Gastroesophageal sphincter (tissue), 4 donors: ENCODE results near the gene INPP4B. TPM values are rescaled to one million over a fixed set of nuclear protein-coding genes. Genes with fewer than 3 reads are reported as not detected.

Experiments
- ATAC-seq: fragments of 150-250 bp; one replicate; pipeline ENCODE4 v1.9.1; 2016; ENCODE audit warnings: mild to moderate bottlenecking, moderate library complexity
- H3K27ac ChIP-seq, 4 donors: fragments of 200-600 bp; sonication (generic) in 3 of 4; 1 replicate in 3 of 4; 2 replicates in 1 of 4; pipeline ENCODE4 v1.5.1; 2016 to 2019
- H3K27me3 ChIP-seq: fragments of 200-600 bp; sonication (generic); one replicate; pipeline ENCODE4 v1.5.1; 2019
- H3K36me3 ChIP-seq, 2 donors: fragments of 200-600 bp; sonication (generic); one replicate each; pipeline ENCODE4 v1.5.1; 2019; ENCODE audit warnings: control low read depth in 1 of 2
- H3K4me1 ChIP-seq, 3 donors: fragments of 200-600 bp; sonication (generic); 1 replicate in 2 of 3; 2 replicates in 1 of 3; pipeline ENCODE4 v1.5.1; 2016 to 2019; ENCODE audit warnings: control low read depth in 2 of 3
- H3K4me3 ChIP-seq, 2 donors: fragments of 200-600 bp; sonication (generic); one replicate each; pipeline ENCODE4 v1.5.1; 2019; ENCODE audit warnings: mild to moderate bottlenecking in 1 of 2, moderate library complexity in 1 of 2
- H3K9me3 ChIP-seq, 3 donors: fragments of 200-600 bp; sonication (generic); one replicate each; pipeline ENCODE4 v1.5.1; 2017 to 2019; ENCODE audit warnings: control low read depth in 2 of 3
- CTCF ChIP-seq, 4 experiments: fragments of 200-600 bp in 2 of 4; fragments of 450-650 bp in 2 of 4; sonication (generic) in 1 of 4; IDR thresholded peaks; one replicate each; pipeline ENCODE4 v1.5.1; 2017 to 2019; ENCODE audit warnings: antibody characterized with exemption in 4 of 4, mild to moderate bottlenecking in 2 of 4, moderate library complexity in 2 of 4
- EP300 ChIP-seq: sonication (generic); formaldehyde crosslinking; IDR thresholded peaks from one replicate; pipeline ENCODE4 v1.6.1; 2017; ENCODE audit warnings: antibody characterized with exemption, mild to moderate bottlenecking
- POLR2A ChIP-seq, 2 donors: fragments of 450-650 bp; IDR thresholded peaks; one replicate each; pipeline ENCODE4 v1.6.1; 2017; ENCODE audit warnings: antibody characterized with exemption in 2 of 2, mild to moderate bottlenecking in 2 of 2, moderate library complexity in 1 of 2
- POLR2AphosphoS5 ChIP-seq: sonication (generic); formaldehyde crosslinking; IDR thresholded peaks from one replicate; pipeline ENCODE4 v1.6.1; 2017; ENCODE audit warnings: antibody characterized with exemption
- WGBS, 2 donors: methylation state at CpG; one replicate each; pipeline ENCODE4 v1.1.5; 2018; ENCODE audit warnings: low coverage in 1 of 2; 5-methylcytosine and 5-hydroxymethylcytosine counted together
- total RNA-seq, 4 donors: library from RNA; depleted of rRNA; stranded (reverse); fragments of >200 nt; gene quantifications; one replicate each; pipeline ENCODE4 v1.1.0, GENCODE V29; 2016

The INPP4B gene
- total RNA-seq, 4 donors from 2014 or later = 17.6 to 63.8 (median 31.3) TPM

GRCh38 chr4:142354794-142355420 is 491.2 kb downstream of the INPP4B start:
- TF ChIP-seq CTCF (IDR thresholded peaks at IDR 0.05) (no peak), EP300 (no peak)
- 47 to 61% methylated on average over 5 to 8 of the region's 8 CpGs for WGBS, 2 donors
- peak overlapping the region in 1 of 4 donors; percentile 48 for H3K27ac ChIP-seq
- H3K36me3 ChIP-seq = no peaks in the 10 kb centered on the region
- no peak overlapping the region for H3K4me3 ChIP-seq
- peak; percentile 16 for ATAC-seq
- H3K9me3 ChIP-seq = no peaks in the 10 kb centered on the region
- H3K27me3 ChIP-seq = no peaks in the 10 kb centered on the region
- H3K4me1 ChIP-seq = peaks cover 0 to 54% (median 9%) of the 10 kb centered on the region in 3 donors

GRCh38 chr4:142354041-142354440 is 492.1 kb downstream of the INPP4B start:
- WGBS, 2 donors = 64 to 80% methylated on average over 2 to 3 of the region's 3 CpGs
- H3K27ac ChIP-seq = peak overlapping the region in 1 of 4 donors; percentile 48
- TF ChIP-seq EP300 (no peak), CTCF (IDR thresholded peaks at IDR 0.05) (no peak), POLR2AphosphoS5 (no peak), POLR2A (IDR thresholded peaks at IDR 0.05) (no peak)
- peaks cover 0 to 54% (median 9%) of the 10 kb centered on the region in 3 donors for H3K4me1 ChIP-seq
- H3K9me3 ChIP-seq = no peaks in the 10 kb centered on the region
- H3K4me3 ChIP-seq = no peak overlapping the region
- ATAC-seq = no peak
- H3K27me3 ChIP-seq = no peaks in the 10 kb centered on the region
- H3K36me3 ChIP-seq = no peaks in the 10 kb centered on the region

DNA sequence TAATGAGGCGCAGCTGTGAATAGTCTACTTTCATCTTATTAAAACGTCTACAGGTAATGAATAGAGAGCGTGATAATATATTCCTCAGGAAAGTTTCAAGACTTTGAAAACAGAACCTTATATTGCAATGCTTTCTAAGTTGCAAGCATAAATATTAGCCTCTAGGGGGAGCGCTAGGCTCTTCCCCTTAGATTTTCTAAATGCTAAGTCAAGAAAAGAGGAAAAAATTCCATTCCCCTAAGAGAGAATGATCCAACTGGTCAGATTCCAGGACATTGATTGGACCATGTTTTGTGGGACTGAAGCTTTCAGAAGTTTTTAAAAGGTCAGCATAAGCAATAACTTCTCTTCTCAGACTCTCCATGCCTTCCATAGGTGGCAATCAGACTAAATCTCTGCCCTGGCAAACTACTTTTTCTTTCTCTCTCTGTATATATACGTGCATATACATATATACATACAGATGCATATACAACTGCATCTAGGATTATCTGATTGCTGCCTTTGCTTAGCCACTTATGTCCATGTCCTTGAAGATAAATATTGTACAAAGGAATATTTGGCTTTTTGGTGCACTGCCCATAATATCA is 492.9 kb downstream of the INPP4B start:
- WGBS, 2 donors = 19 to 20% methylated on average over 5 of the region's 5 CpGs
- TF ChIP-seq CTCF (IDR thresholded peaks at IDR 0.05) = peak; percentile 77 to 89 (median 87)
- TF ChIP-seq EP300 = no peak
- TF ChIP-seq POLR2A (IDR thresholded peaks at IDR 0.05) = no peak
- no peak for TF ChIP-seq POLR2AphosphoS5
- H3K9me3 ChIP-seq = no peaks in the 10 kb centered on the region
- no peaks in the 10 kb centered on the region for H3K27me3 ChIP-seq
- H3K4me1 ChIP-seq = peaks cover 0 to 54% (median 9%) of the 10 kb centered on the region in 3 donors
- peak; percentile 32 for ATAC-seq
- H3K4me3 ChIP-seq = no peak overlapping the region
- peak overlapping the region in 3 of 4 donors; percentile 2 to 59 (median 48) for H3K27ac ChIP-seq
- H3K36me3 ChIP-seq = no peaks in the 10 kb centered on the region

GRCh38 chr4:142352712-142353111 is 493.4 kb downstream of the INPP4B start:
- TF ChIP-seq POLR2AphosphoS5 (no peak), EP300 (no peak), POLR2A (IDR thresholded peaks at IDR 0.05) (no peak), CTCF (IDR thresholded peaks at IDR 0.05) (no peak)
- H3K27me3 ChIP-seq = no peaks in the 10 kb centered on the region
- H3K36me3 ChIP-seq = no peaks in the 10 kb centered on the region
- H3K27ac ChIP-seq = peak overlapping the region in 3 of 4 donors; percentile 2 to 59 (median 48)
- no peaks in the 10 kb centered on the region for H3K9me3 ChIP-seq
- peaks cover 0 to 54% (median 9%) of the 10 kb centered on the region in 3 donors for H3K4me1 ChIP-seq
- no peak overlapping the region for H3K4me3 ChIP-seq
- WGBS, 2 donors = 57 to 60% methylated on average over 3 to 4 of the region's 4 CpGs
- ATAC-seq = no peak

DNA sequence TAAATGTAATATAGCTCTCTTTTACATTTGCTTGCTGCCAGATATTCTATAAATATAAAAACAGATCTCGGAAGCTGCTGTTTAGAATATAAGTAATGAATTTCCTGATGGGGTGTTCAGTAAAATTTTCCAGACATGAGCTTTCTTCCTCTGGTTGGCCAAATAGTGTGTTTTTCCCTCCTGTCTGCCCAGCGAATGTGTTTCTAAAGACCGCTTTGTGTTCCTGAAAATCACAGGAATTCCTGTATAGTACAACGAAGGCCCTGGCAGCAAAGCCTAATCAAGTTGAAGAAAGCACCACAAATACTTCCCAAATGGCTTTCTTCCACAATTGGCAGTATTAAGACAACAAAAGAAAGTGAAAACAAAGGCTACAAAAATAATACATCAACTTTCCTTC is 494.1 kb downstream of the INPP4B start:
- no peaks in the 10 kb centered on the region for H3K36me3 ChIP-seq
- peak overlapping the region; percentile 1 to 10 for H3K4me3 ChIP-seq
- H3K4me1 ChIP-seq = peaks cover 0 to 54% (median 9%) of the 10 kb centered on the region in 3 donors
- no peaks in the 10 kb centered on the region for H3K9me3 ChIP-seq
- no peaks in the 10 kb centered on the region for H3K27me3 ChIP-seq
- no peak for ATAC-seq
- peak overlapping the region; percentile 11 to 50 (median 48) for H3K27ac ChIP-seq
- TF ChIP-seq POLR2AphosphoS5 = no peak
- no peak for TF ChIP-seq POLR2A (IDR thresholded peaks at IDR 0.05)
- TF ChIP-seq EP300 = no peak
- no peak for TF ChIP-seq CTCF (IDR thresholded peaks at IDR 0.05)
- 19 to 22% methylated on average over 4 of the region's 4 CpGs for WGBS, 2 donors
